Islet precursor cell (in vitro differentiated cells): ENCODE results near the gene ZCCHC7.
"Not testable (repeated sequence)": the region's sequence is repeated elsewhere in the genome, so short reads cannot be mapped to it uniquely, and the experiment has no call there.

Experiments used
- DNase-seq: peaks from one replicate; pipeline ENCODE4 v3.0.0-alpha.2; 2018

Gene ZCCHC7

DNA sequence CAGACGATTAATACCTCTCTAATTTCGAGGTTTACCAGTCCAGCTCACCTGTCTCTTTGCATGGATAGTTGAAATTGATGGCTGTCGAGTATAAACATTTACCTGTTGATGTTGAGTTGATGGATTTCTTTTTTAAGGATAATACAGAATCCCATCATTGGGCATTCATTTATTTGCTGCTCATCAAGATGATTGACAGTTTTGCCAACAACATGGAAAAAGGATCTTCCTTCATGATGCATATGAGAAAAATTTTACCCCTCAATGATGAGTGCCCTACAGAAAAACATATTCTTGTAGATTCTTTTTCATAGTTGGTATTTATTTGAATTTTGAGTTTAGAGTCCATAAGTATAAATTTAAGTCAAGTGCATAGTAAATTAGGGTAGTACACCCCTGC, 59.2 kb downstream of the ZCCHC7 start:
- no peak for DNase-seq

DNA sequence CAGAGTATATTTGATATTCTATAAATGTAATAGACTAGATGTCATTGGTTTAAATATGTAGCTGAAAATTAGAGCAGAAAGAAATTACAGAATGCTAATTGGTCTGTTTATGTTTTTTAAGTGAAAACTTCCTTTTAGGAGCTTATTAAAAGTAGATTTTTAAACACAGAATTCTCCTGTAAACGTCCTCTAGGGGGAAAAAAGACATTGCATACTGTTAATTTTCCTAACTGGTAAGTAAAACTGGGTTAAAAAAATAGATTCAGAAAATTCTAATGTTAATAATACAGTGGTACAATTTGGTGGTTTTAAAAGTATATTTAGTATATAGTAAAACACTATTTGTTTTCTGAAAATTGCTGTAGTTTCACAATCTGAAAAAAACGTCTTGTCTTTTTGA, 59.8 kb downstream of the ZCCHC7 start:
- no peak for DNase-seq

DNA sequence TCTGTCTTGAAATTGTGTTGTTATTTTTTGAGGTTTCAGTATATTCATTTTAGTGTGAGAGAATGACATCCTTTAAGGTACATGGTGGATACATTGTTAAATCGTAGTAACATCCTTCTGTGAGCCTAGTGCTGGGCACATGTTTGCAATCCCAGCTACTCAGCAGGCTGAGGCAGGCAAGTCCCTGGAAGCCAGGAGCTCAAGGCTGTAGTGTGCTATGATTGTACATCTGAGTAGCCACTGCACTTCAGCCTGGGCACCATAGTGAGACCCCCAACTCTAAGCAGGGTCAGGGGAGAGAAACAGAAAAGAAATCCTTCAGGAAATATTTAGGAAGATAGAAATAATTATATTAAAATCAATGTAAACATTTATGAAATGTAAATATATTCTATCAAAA, 62.3 kb downstream of the ZCCHC7 start:
- DNase-seq, result no peak

- peak; percentile 55 for DNase-seq
Observed at GRCh38 chr9:37184905-37185867, 64.8 kb downstream of the ZCCHC7 start.

DNA sequence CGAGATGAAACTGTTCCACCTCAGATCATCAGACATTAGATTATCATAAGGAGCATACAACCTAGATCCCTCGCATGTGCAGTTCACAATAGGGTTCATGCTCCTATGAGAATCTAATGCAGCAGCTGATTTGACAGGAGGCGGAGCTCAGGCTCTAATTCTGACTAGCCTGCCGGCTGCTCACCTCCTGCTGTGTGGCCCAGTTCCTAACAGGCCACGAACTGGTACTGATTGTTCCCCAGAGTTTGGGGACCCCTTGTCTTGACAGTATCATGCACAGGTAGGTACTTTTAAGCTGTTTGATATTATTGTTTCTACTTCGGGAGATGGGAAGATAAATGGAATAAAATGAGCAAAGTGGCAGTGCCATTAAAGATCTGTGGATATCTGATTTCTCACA, 66.9 kb downstream of the ZCCHC7 start:
- no peak for DNase-seq

GRCh38 chr9:37187713-37188439, 67.5 kb downstream of the ZCCHC7 start:
- DNase-seq, result no peak

DNA sequence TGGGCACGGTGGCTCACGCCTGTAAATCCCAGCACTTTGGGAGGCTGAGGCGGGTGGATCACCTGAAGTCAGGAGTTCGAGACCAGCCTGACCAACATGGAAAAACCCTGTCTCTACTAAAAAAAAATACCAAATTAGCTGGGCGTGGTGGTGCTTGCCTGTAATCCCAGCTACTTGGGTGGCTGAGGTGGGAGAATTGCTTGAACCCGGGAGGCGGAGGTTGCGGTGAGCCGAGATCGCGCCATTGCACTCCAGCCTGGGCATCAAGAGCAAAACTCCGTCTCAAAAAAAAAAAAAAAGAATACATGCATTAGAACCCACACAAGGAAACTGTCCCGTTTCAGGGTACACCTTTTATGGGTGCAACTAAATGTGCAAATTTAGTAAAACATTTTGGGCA, 70.4 kb downstream of the ZCCHC7 start:
- DNase-seq, result not testable (repeated sequence)

DNA sequence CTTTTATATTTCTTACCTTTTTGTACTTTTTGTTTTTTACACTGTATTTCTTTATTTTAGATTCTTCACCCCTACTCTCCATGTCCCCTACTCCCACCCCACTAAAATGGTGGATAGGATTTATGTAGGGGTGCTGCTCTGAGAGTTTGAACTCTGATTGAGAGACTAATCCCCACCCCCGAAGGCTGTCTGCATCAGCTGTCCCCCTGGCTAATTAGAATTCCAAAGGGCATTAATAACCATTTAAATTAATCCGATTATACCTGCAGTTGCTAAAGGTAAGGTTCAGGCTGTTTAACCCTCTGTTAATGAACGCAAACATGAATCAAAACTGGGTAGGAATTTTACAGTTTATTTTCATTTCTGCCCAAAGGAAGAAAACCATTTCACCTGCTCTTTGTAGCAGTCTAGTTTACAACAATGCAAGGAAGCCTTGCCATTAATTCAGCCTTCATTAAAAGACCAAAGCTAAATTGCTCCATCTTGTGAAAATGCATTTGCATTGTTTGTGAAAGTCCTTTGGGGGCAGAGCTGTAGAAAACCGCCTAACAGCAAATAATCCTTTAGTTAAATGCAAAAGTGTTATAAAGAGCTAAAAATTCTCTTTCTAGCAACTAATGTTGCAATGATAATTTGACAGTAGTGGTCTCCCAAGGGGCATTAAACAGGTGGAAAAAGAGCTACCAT, 71.2 kb downstream of the ZCCHC7 start:
- DNase-seq, result no peak

- DNase-seq, result no peak
Observed at GRCh38 chr9:37192803-37193202, 72.4 kb downstream of the ZCCHC7 start.

- DNase-seq, result no peak
Observed at GRCh38 chr9:37197158-37198038, 77.0 kb downstream of the ZCCHC7 start.

- DNase-seq, result no peak
Observed at GRCh38 chr9:37198039-37198729, 77.8 kb downstream of the ZCCHC7 start.

- DNase-seq, result no peak
Observed at GRCh38 chr9:37198831-37199230, 78.5 kb downstream of the ZCCHC7 start.

- no peak for DNase-seq
Observed at GRCh38 chr9:37200433-37201005, 80.1 kb downstream of the ZCCHC7 start.

GRCh38 chr9:37201581-37201980, 81.2 kb downstream of the ZCCHC7 start:
- peak; percentile 72 for DNase-seq

GRCh38 chr9:37202091-37202490, 81.7 kb downstream of the ZCCHC7 start:
- no peak for DNase-seq

DNA sequence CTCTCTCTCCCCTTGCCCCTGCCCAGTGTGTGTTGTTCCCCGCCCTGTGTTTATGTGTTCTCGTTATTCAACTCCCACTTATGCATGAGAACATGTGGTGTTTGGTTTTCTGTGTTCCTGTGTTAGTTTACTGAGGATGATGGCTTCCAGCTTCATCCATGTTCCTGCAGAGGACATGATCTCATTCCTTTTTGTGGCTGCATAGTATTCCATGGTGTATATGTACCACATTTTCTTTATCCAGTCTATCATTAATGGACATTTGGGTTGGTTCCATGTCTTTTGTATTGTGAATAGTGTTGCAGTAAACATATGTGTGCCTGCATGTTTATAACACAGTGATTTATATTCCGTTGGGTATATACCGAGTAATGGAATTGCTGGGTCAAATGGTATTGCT, 83.1 kb downstream of the ZCCHC7 start:
- not testable (repeated sequence) for DNase-seq

- no peak for DNase-seq
Observed at GRCh38 chr9:37206121-37206620, 85.8 kb downstream of the ZCCHC7 start.

GRCh38 chr9:37209431-37210386, 89.3 kb downstream of the ZCCHC7 start:
- peak; percentile 60 for DNase-seq

DNA sequence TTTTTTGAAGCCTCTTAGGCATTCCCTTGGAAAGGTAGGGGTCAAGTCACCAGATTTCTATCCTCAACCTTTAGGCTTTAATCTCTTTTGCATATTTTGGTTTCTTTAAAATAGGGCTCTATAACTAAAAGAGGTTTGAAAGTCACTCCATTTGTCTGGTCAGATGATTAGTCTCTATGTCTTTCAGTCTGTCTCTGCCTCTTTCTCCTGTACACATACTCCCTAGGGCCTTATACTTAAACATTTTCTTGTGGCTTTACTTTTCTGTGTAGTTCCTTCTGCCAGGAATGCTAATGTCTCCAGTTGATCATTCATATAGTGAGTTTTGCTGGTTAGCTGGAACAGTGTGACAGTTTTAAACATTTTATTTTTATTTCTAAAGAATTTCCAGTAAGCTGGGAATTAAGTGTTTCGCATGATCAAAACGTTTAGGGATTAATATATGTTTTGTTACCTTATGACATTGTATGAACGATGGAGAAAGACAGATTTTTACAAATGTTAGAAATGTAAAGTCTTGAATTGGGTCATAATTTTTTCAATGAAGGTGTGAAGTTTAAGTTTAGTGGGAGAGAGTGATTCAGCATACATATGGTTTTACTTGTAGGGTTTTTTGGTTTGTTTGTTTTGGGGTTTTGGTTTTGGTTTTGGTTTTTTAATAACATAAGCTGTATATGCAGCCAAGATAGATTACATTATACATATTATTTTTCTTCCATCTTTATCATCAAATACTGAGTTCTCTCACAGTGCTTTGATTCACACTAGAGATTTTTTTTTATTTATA, 90.6 kb downstream of the ZCCHC7 start:
- no peak for DNase-seq
